CD1c-positive myeloid dendritic cell (primary cell): ENCODE measurements around the gene SAE1.
"Not testable (repeated sequence)": the region's sequence is repeated elsewhere in the genome, so short reads cannot be mapped to it uniquely, and the experiment has no call there.

Experiments used
- DNase-seq: peaks from one replicate; pipeline ENCODE4 v3.0.0-alpha.2; 2016; ENCODE audit errors: extremely low spot score

The SAE1 gene

DNA sequence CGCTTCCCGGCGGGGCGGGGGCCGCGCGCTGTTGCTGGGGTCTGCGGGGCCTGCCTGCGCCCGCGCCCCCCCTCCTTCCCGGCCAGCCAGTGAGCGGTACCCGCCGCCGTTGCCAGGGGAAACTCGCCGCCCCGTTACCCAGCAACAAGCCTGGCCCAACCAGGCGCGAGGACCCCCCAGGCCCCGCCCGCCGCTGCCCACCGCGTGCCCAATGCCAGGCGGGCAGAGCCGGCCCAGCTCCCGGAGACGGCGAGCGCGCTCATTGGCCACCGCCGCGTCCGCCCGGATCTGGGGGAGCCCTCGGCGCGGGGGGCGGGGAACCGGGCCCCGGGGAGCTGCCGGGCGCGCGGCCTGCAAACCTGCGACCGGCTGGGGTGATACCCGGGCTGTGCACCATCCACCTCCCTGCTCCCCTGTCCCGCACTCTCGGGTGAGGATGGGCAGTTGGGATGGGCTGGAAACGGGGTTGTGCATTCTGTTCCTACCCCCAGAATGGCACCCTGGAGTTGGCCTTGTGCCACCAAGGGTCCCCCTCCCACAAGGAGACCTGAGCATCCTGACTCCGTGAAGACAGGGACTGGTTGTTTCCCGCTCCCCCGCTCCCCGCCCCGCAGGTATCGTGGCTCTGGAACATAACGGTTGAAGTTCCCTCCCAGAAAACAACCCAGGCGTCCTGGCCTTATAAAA, 109.1 kb downstream of the SAE1 start:
- peak; percentile 30 for DNase-seq

DNA sequence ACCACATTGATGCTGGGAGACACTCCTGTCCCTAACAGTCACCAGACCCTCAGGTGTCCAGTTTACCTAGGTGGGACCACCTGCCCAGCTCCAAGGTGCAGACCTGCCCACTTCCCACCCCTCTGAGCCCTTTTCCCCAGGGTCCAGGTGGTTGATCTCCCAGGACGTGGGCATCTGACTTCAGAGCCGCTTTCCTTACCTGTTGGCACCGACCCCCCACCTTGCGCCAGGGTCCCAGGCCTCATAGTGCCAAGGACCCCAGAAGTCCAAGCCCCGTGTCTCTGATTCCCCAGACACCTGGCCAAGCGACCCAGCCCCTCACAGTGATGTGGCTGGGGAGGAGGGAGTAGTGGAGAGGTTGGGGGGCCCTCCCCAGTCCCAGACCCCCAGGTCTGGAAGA, 109.9 kb downstream of the SAE1 start:
- DNase-seq = no peak

DNA sequence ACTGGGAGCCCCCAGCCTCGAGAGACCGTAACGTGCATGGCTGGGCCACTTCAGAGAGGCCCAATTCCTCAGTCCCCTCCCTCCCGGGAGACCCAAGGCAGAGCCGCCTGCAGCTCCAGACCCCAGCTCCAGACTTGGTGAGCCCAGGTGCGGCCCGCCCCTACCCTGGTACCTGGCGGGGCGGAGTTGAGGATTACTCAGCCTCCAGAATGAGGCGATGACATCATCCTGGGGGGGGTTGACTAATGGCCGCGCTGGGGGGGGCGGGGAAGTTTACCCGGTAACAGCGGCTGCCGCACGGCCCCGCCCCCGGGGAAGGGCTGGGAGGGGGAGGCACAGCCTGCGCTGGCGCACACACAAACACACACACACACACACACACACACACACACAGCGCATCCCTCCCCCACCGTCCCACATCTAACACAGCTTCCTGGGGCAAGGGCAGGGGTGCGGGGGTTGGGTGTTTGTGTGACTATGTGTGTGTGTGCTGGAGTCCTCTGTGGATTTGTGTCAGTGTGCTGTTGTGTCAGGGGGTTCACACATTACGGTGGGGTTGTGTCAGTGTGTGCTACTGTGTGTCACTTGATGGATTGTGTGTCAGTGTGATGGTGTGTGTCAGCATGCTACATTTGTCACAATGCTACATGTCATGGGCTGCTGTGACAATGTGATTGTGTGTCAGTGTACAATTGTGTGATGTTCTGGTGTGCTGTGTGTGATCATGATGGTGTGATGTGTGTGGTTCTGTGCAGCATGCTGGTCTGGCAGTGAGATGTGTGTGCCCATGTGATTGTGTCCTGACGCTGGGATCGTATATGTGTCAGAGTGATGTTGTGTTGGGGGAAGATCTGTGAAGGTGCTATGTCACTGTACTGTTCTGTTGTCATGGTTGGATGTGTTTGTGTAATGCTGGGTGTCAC, 110.6 kb downstream of the SAE1 start:
- DNase-seq = peak; percentile 81

DNA sequence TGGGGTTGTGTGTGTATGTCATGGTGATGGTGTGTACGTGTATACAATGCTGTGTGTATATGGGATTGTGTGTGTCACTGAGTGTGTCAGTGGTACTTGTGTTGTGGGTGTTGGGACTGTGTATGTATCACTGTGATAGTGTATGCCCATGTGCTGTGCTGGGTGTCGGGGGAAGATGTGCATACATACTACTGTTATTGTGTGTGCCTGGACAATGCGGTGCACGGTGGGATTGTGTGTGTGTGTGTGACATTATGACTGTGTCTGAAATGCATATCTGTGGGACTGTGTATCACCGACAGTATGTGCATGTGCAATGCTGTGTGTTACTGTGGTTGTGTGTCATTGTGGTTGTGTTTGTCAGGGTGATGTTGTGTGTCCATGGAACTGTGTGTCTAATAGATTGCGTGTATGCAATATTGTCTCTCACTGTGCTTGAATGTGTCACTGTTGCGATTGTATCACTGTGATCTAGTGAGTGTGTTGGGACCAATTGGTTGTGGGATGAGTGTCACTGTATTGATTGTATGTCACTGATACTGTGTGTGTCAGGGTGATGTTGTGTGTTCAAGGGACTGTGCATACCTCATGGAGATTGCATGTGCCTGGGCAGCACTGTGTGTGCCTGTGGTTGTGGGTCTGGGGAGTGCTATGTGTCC, 111.4 kb downstream of the SAE1 start:
- DNase-seq = no peak

DNA sequence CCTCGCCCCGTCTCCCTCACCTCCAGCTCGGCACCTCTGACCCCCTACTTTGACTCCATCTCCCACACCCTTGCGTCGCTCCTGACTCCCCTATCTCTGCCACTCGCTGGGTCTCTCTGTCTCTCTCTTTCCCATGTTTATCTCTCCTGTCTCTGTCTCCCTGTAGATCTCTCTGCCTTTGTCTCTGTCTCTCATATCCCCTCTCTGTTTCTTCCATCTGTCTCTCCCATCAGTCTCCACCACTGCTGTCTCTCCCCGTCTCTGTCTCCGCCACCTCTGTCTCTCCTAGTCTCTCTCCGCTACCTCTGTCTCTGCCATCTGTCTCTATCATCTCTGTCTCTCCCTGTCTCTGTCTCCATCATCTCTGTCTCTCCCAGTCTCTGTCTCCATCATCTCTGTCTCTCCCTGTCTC, 112.7 kb downstream of the SAE1 start:
- no peak for DNase-seq

DNA sequence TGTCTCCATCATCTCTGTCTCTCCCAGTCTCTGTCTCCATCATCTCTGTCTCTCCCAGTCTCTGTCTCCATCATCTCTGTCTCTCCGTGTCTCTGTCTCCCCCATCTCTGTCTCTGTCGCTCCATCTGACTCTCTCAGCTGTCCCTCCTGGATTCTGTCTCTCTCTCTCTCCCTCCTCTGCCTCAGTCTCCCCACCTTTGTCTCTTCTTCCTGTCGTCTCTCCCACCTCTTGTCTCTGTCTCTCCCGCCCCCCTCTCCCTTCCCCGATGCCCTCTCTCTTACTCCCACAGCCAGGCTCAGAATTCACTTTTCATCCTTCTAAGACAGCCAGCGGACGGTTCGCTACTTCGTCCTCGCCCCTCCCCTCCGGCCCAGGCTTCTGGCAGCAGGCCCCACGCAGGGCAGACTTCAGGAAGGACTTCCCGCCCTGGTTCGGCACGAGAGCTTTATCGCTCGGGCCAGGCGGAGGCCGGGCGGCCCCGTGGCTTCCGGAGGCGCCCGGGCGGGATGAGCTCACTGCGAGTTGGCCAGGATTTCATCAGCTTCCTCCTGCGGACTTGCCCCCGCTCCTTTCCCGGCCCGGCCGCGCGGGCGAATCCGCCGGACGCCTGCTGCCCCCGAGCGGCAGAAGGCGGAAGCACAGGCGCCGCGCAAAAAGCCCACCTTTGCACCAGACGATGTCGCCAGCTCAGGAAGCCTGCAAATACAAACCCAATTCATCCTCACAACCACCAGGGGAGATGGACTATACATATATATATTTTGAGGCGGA, 113.3 kb downstream of the SAE1 start:
- peak; percentile 98 for DNase-seq

DNA sequence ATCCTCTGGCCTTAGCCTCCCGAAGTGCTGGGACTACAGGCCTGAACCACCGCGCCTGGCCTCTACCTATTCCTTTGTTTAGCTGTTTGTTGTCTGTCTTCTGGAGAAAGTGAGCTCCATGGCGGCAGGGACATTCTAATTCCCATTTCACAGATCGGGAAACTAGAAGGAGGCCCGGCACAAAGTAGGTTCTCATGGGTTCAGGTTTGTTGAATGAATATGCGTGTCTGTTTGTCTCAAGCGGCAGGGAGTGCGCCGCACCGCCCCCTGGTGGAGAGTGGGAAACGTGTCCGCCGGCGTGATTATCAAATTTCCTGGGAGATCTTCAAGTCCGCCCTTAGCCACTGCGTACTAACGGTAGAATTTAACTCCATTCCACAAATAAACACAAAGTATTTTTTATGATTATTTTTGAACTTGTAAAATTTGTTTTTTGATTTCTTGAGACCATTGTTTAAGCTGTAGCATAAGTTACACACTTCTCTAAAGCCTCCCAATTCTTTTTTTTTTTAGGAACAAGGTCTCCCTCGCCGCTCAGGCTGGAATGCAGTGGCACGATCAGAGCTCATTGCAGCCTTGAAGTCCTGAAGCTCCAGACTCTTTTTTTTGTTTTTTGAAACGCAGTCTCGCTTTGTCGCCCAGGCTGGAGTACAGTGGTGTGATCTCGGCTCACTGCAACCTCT, 116.8 kb downstream of the SAE1 start:
- peak; percentile 89 for DNase-seq

DNA sequence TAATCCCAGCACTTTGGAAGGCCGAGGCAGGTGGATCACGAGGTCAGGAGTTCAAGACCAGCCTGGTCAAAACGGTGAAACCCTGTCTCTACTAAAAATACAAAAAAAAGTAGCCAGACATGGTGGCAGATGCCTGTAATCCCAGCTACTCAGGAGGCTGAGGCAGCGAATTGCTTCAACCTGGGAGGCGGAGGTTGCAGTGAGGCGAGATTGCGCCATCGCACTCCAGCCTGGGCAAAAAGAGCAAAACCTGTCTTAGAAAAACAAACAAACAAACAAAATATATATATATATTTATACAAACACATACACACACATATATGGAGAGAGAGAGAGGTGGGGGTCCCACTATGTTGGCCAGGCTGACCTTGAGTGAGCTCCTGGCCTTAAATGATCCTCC, 122.4 kb downstream of the SAE1 start:
- not testable (repeated sequence) for DNase-seq

DNA sequence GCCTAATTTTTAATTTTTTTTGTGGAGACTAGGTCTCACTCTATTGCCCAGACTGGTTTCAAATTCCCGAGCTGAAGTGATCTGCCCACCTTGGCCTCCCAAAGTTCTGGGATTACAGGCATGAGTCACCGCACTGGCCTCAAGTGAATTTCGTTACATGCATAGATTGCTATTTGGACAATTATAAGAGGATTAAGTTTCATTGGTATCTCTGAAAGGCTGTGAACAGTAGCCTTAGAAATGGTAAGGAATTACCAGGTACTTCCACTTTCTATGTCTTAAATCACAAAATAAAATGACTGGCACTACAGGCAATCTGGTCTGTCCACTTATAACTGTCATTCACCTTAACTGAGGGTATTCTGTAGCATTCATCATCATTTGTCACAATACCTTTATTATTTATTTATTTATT, 122.8 kb downstream of the SAE1 start:
- DNase-seq = no peak

DNA sequence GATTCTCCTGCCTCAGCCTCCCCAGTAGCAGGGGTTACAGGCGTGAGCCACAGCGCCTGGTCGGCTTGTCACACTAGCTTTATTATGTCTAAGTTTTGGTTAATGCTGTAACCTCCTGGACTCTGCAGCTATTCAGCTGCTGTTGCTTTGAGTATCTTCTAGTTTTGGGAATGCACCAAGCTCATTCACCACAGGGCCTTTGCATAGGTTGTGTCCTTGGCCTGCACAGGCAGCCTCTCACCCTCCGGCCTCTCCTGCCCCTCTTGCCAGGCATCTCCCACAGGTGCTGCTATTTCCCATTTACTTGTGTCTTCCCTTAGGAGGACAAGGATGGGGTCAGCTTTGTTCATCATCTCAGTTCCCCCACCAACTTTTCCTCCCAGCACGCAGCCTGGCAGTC, 123.3 kb downstream of the SAE1 start:
- DNase-seq = no peak

DNA sequence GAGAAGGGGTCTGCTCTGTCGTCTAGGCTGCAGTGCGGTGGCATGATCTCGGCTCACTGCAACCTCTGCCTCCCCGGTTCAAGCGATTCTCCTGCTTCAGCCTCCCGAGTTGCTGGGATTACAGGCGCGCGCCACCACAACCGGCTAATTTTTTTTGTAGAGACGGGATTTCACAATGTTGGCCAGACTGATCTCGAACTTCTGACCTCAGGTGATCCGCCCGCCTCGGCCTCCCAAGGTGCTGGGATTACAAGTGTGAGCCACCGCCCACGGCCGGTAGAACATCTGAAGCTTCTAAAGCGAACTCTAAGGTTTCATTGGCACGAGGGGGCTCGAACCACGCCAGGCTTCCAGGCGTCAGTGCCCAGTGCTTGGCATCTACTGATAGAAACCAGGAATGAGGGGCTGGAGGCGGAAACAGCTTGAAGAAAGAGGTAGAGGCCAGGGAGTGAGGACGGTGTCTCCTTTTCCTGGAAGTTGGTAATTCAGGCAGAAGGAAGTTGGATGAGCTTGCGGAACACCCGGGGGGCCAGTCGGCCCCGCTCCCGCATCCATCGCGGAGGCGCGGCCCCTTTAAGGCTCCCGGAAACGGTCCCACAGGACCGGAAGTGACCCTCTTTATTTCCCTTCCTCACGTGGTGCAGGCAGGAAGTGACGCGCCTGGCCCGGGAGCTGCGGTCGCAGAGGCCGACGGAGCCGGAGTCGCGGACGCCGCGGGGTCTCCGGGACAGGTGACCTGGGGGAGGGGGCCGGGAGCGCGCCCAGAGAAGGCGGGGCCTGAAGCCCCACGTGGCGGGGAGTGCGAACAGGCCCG, 125.5 kb downstream of the SAE1 start, which contains the start of gene CCDC9:
TSS of gene CCDC9 (plus strand) at position 647 of the 814 bp plus-strand sequence. CDS start 1,876 bp downstream, outside the sequence.
- DNase-seq = peak; percentile 95

DNA sequence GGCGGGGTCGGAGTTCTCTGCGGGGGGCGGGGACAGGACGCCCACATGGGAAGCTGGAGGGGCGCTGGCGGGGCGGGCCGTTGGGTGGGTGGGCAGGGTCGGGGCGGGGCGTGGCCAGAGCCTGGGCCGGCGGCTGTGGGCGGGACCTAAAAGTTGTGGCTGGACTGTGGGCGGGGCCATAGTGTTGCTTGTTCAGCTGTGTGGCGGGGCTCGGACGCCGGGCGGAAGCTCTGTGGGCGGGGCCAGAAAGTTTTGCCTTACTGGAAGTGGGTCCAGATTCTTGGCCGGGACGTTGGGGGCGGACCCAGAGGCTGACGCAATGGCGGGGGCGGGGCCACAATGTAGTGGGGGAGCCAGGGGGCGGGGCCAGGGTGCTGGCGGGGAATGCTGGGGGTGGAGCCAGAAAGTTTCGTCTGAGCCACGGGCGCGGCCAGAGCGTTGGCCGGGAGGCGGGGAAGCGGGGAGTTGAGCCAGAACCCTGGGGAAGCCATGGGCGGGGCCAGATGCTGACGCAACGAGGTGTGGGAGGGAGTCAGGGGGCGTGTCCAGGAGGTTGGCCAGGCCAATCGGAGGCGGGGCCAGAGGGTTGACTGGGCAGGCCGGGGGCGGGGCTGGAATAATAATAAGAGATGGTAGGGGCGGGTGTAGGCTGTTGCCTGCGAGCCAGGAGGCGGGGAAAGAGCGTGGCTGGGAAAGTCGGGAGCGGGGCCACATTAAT, 126.2 kb downstream of the SAE1 start:
- peak; percentile 100 for DNase-seq

DNA sequence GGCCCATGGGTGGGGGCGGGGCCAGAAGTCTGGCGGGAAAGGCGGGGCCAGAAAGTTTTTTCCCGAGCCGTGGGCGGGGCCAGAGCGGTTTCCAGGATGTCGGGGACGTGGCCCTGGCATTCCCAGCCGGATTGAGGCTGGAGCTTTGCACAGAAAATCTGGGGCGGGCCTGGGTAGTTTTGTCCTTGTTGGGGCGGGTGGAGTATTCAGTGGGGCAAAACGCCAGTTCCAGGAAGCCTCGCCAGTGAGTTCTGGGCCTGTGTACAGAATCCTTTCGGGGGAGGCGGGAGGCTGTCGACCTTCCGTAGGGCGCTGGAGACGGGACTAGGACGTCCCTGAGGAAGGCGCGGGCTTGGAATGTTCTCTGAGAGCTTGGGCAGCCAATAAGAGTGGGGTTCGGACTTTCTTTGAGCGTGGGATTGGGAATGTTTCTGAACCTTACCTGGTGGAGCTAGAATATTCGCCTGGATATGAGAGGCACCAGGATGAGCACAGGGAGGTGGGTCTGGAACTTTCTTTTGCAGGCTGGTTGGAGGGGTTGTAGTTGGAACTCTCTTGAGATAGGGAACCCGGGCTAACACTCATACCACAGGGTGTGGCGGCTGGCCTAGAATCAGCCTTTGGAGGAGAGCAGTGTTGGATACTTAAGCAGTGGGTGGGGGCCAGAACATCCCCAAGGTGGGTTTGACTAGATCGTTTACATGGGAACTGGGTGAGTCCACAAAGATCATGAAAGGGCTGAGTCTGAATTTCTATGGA, 127.0 kb downstream of the SAE1 start:
- DNase-seq = no peak

DNA sequence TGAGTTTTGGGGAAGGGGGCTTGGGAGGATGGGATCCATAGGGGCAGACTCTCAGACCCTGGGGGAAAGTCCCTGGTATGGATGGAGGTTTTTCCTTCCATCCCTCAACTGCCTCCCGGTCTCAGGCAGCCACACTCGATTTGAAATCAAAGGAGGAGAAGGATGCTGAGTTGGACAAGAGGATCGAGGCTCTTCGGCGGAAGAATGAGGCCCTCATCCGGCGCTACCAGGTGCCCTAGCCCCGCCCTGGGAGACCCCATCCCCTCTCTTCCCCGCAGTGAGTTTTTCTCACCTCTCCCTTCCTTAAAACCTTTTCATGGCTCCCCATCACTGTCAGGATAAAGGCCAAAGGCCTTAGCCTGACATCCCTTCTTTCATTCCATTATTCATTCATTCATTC, 127.8 kb downstream of the SAE1 start:
- DNase-seq = no peak

DNA sequence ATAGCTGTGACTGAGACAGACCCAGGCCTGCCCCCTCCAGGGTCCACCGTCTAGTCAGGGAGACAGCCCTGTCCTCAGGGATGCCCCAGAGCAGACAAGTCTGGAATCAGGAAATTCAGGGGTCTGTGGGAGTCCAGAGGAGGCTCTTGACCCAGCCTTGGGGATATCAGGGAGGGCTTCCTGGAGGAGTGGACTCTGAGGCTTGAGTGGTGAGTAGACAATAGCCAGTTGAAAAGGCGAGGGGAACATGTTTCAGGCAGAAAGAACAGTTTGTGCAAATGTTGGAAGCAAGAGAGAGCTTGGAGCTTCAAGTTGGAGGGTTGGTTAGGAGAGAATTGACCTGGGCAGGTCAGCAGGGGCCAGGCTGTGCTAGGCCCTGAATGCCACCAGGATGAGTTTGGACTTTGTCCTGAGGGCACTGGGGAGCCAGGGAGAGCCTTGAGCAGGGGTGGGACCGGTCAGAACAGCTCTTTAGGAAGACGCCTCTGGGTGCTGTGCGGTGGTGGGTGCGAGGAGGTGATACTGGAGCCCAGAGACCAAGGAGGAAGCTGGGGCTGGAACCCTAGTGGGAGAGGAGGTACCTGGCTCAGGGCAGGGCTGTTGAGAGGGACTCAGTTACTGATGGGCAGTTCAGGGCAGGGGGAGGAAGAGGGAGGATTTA, 128.4 kb downstream of the SAE1 start:
- no peak for DNase-seq
